Loucy (cell line): Measurements from ENCODE around the gene UNC5C.

Source experiments
- H2AFZ ChIP-seq: fragments of 200-600 bp; sonication (generic); 2 replicates; pipeline ENCODE4 v1.6.0; 2016; ENCODE audit warnings: antibody characterized with exemption, mild to moderate bottlenecking, low read length, moderate library complexity
- H3F3A ChIP-seq: fragments of 200-600 bp; 2 replicates; pipeline ENCODE4 v1.6.0; 2016; ENCODE audit warnings: antibody characterized with exemption, low read depth, mild to moderate bottlenecking
- H3K27me3 ChIP-seq: fragments of 200-600 bp; sonication (generic); 2 replicates; pipeline ENCODE4 v1.6.1; 2014; ENCODE audit warnings: low read length, mild to moderate bottlenecking; ENCODE audit not compliant: insufficient read depth, poor library complexity, severe bottlenecking
- H3K36me3 ChIP-seq: fragments of 200-600 bp; sonication (generic); 2 replicates; pipeline ENCODE4 v1.6.1; 2016; ENCODE audit warnings: low read length; ENCODE audit not compliant: insufficient read depth
- H3K4me1 ChIP-seq: fragments of 200-600 bp; sonication (generic); 2 replicates; pipeline ENCODE4 v1.5.1; 2014; ENCODE audit warnings: low read length, mild to moderate bottlenecking; ENCODE audit not compliant: insufficient read depth, poor library complexity, severe bottlenecking
- H3K4me2 ChIP-seq: fragments of 200-600 bp; sonication (generic); 2 replicates; pipeline ENCODE4 v1.6.0; 2014; ENCODE audit warnings: antibody characterized with exemption, low read length, low read depth, mild to moderate bottlenecking; ENCODE audit not compliant: poor library complexity, severe bottlenecking
- H3K4me3 ChIP-seq: fragments of 200-600 bp; sonication (generic); 2 replicates; pipeline ENCODE4 v1.5.1; 2014; ENCODE audit warnings: low read length, mild to moderate bottlenecking, mixed read lengths; ENCODE audit not compliant: poor library complexity, severe bottlenecking
- H3K79me2 ChIP-seq: fragments of 200-600 bp; sonication (generic); 2 replicates; pipeline ENCODE4 v1.6.1; 2014; ENCODE audit warnings: low read length; ENCODE audit not compliant: insufficient read depth
- H3K9ac ChIP-seq: fragments of 200-600 bp; sonication (generic); 2 replicates; pipeline ENCODE4 v1.6.0; 2014; ENCODE audit warnings: mild to moderate bottlenecking, low read depth, low read length, moderate library complexity; ENCODE audit not compliant: poor library complexity, severe bottlenecking
- H3K9me2 ChIP-seq: fragments of 200-600 bp; sonication (generic); replicated peaks from 2 replicates; pipeline ENCODE4 v1.6.1; 2016; ENCODE audit warnings: low read depth, low read length, mixed read lengths
- H3K9me3 ChIP-seq: fragments of 200-600 bp; sonication (generic); 2 replicates; pipeline ENCODE4 v1.6.1; 2014; ENCODE audit warnings: mild to moderate bottlenecking, antibody characterized with exemption, low read length, low read depth; ENCODE audit not compliant: insufficient read depth
- H4K20me1 ChIP-seq: fragments of 200-600 bp; sonication (generic); 2 replicates; pipeline ENCODE4 v1.6.0; 2014; ENCODE audit warnings: antibody characterized with exemption, low read length, mild to moderate bottlenecking; ENCODE audit not compliant: insufficient read depth, poor library complexity, severe bottlenecking
- EZH2phosphoT487 ChIP-seq: fragments of 200-600 bp; IDR thresholded peaks from 2 replicates; pipeline ENCODE4 v1.6.1; 2018; ENCODE audit warnings: antibody characterized with exemption, mild to moderate bottlenecking, moderate library complexity, borderline replicate concordance
- TF ChIP-seq, protein P1 (sequence below): fragments of 200-600 bp; sonication (generic); conservative IDR thresholded peaks from 2 replicates; pipeline ENCODE4 v1.5.1; 2014; ENCODE audit warnings: mild to moderate bottlenecking, antibody characterized with exemption, low read length

Gene UNC5C

DNA sequence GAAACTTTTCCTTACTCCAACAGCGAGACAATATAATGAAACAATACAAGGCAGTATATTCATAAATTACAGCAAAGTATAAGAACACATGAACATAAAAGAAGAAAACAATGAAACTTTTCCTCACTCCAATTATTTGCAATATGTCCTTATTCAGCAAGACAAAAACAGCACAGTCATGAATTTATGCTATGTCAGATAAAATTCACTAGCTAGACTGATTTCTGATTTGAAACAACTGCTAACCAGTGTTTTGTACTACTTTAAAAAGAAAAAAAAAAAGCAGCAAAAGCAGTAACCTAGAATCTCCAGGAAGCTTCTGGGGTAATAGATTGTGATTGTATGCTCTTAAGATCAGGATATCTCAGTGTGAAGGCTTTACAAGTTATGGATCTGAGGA, 45.2 kb upstream of the UNC5C start:
- no peak overlapping the region for H2AFZ ChIP-seq
- H3K4me1 ChIP-seq: no peaks in the 10 kb centered on the region
- H3K9me2 ChIP-seq: no peaks in the 10 kb centered on the region
- no peaks in the 10 kb centered on the region for H3K79me2 ChIP-seq
- no peaks in the 10 kb centered on the region for H4K20me1 ChIP-seq
- no peaks in the 10 kb centered on the region for H3F3A ChIP-seq
- H3K4me3 ChIP-seq: no peak overlapping the region
- no peak for TF ChIP-seq EZH2phosphoT487
- TF ChIP-seq, protein P1, sequence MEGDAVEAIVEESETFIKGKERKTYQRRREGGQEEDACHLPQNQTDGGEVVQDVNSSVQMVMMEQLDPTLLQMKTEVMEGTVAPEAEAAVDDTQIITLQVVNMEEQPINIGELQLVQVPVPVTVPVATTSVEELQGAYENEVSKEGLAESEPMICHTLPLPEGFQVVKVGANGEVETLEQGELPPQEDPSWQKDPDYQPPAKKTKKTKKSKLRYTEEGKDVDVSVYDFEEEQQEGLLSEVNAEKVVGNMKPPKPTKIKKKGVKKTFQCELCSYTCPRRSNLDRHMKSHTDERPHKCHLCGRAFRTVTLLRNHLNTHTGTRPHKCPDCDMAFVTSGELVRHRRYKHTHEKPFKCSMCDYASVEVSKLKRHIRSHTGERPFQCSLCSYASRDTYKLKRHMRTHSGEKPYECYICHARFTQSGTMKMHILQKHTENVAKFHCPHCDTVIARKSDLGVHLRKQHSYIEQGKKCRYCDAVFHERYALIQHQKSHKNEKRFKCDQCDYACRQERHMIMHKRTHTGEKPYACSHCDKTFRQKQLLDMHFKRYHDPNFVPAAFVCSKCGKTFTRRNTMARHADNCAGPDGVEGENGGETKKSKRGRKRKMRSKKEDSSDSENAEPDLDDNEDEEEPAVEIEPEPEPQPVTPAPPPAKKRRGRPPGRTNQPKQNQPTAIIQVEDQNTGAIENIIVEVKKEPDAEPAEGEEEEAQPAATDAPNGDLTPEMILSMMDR: no peak
- no peaks in the 10 kb centered on the region for H3K9me3 ChIP-seq
- no peak overlapping the region for H3K9ac ChIP-seq
- no peak overlapping the region for H3K4me2 ChIP-seq
- no peaks in the 10 kb centered on the region for H3K36me3 ChIP-seq
- no peaks in the 10 kb centered on the region for H3K27me3 ChIP-seq

DNA sequence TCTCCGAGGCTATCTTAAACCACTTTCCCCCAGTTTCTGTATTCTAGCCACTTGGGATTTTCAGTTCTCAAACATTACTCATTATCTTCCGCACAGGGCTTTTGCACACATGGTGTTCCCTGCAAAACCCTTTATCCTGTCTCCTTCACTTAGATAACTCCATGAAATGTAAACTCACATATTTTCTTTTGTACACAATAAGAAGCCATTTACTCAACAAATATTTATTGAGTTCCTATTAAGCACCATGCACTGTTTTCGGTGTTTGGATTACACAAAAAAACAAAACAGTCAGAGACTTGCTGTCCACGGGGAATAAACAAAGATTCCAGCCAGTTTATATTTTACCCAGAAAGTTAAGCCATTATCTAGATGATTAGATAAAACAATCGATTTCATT, 42.5 kb upstream of the UNC5C start:
- no peak overlapping the region for H2AFZ ChIP-seq
- no peaks in the 10 kb centered on the region for H3K36me3 ChIP-seq
- no peak overlapping the region for H3K4me3 ChIP-seq
- H3K9ac ChIP-seq: no peak overlapping the region
- H3K4me2 ChIP-seq: no peak overlapping the region
- no peaks in the 10 kb centered on the region for H3F3A ChIP-seq
- H3K79me2 ChIP-seq: no peaks in the 10 kb centered on the region
- H3K27me3 ChIP-seq: no peaks in the 10 kb centered on the region
- H4K20me1 ChIP-seq: no peaks in the 10 kb centered on the region
- H3K9me3 ChIP-seq: no peaks in the 10 kb centered on the region
- no peaks in the 10 kb centered on the region for H3K9me2 ChIP-seq
- TF ChIP-seq EZH2phosphoT487: no peak
- TF ChIP-seq, protein P1: no peak
- H3K4me1 ChIP-seq: no peaks in the 10 kb centered on the region

DNA sequence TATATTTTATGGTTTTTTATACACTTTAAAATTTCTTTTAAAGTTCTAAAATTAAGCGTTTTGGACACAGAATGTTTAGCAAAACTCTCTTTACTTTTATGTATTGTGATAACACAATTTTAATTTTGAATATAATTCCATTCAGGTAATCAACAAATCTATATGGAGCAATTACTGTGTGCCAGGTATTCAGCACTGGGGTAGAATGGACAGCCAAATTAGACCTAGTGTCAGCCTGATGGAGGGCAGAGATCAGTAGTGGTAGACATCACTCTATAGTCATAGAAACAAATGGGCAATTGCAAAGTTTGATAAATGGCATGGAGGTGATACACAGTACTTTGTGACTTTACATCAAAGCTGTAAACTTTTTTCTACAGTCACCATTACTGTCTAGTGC, 41.8 kb upstream of the UNC5C start:
- H3K9ac ChIP-seq: no peak overlapping the region
- no peaks in the 10 kb centered on the region for H3F3A ChIP-seq
- no peaks in the 10 kb centered on the region for H3K79me2 ChIP-seq
- H3K9me2 ChIP-seq: no peaks in the 10 kb centered on the region
- no peaks in the 10 kb centered on the region for H3K4me1 ChIP-seq
- no peak overlapping the region for H2AFZ ChIP-seq
- H3K36me3 ChIP-seq: no peaks in the 10 kb centered on the region
- H3K4me2 ChIP-seq: no peak overlapping the region
- H3K4me3 ChIP-seq: no peak overlapping the region
- H4K20me1 ChIP-seq: no peaks in the 10 kb centered on the region
- no peaks in the 10 kb centered on the region for H3K27me3 ChIP-seq
- no peak for TF ChIP-seq EZH2phosphoT487
- TF ChIP-seq, protein P1: no peak
- H3K9me3 ChIP-seq: no peaks in the 10 kb centered on the region
